K562 (cell line): ENCODE results near the gene ATXN7L1. TPM values are rescaled to one million over a fixed set of nuclear protein-coding genes. Genes with fewer than 3 reads are reported as not detected.

ENCODE experiments used
- ARID1B ChIP-seq: fragments of 450-650 bp; IDR thresholded peaks from 2 replicates; pipeline ENCODE4 v1.6.1; 2016; ENCODE audit warnings: antibody characterized with exemption, mild to moderate bottlenecking, inconsistent platforms
- ARID2 ChIP-seq: fragments of 450-650 bp; IDR thresholded peaks from 2 replicates; pipeline ENCODE4 v1.6.1; 2017; ENCODE audit warnings: antibody characterized with exemption, mild to moderate bottlenecking
- EGR1 ChIP-seq: fragments of 450-650 bp; conservative IDR thresholded peaks from 2 replicates; pipeline ENCODE4 v1.6.1; 2017; ENCODE audit warnings: mild to moderate bottlenecking
- ETS1 ChIP-seq: conservative IDR thresholded peaks from 2 replicates; pipeline ENCODE4 v1.6.1; 2011; ENCODE audit warnings: low read depth, mild to moderate bottlenecking, low read length; ENCODE audit not compliant: control insufficient read depth
- GABPB1 ChIP-seq: sonication (generic); formaldehyde crosslinking; IDR thresholded peaks from 2 replicates; pipeline ENCODE4 v1.8.0; 2022; ENCODE audit warnings: mild to moderate bottlenecking, missing genetic modification reagents
- HDAC1 ChIP-seq, 2 experiments: fragments of 450-650 bp; IDR thresholded peaks; 2 replicates each; pipeline ENCODE4 v1.6.1; 2016 to 2017; ENCODE audit warnings: inconsistent platforms in 1 of 2, mild to moderate bottlenecking in 1 of 2, moderate library complexity in 1 of 2
- HDAC6 ChIP-seq: IDR thresholded peaks from 2 replicates; pipeline ENCODE4 v1.6.1; 2012; ENCODE audit warnings: low read depth, mild to moderate bottlenecking, control low read depth, inconsistent platforms, low read length, moderate library complexity
- IFI16 ChIP-seq: fragments of 250-450 bp; sonication (Bioruptor Pico); IDR thresholded peaks from 2 replicates; pipeline ENCODE4 v2.1.2; 2022; ENCODE audit warnings: mild to moderate bottlenecking, inconsistent platforms
- JUND ChIP-seq, 2 experiments: IDR thresholded peaks; 2 replicates in 1 of 2; 3 replicates in 1 of 2; pipeline ENCODE4 v1.6.1; 2011; ENCODE audit warnings: borderline replicate concordance in 2 of 2, low read depth in 2 of 2, low read length in 2 of 2, improper control_type of control experiment in 1 of 2, missing biosample characterization in 1 of 2, missing genetic modification characterization in 1 of 2, missing genetic modification reagents in 1 of 2
- MED1 ChIP-seq: sonication (generic); formaldehyde crosslinking; IDR thresholded peaks from 2 replicates; pipeline ENCODE4 v1.8.1; 2023; ENCODE audit warnings: missing genetic modification reagents, borderline replicate concordance
- NELFE ChIP-seq: IDR thresholded peaks from 2 replicates; pipeline ENCODE4 v1.6.1; 2011; ENCODE audit warnings: mild to moderate bottlenecking; ENCODE audit not compliant: insufficient read depth, insufficient read length
- PCBP2 ChIP-seq: fragments of 200-400 bp; formaldehyde crosslinking; IDR thresholded peaks from 2 replicates; pipeline ENCODE4 v1.6.1; 2018; ENCODE audit warnings: low read length, low read depth, mild to moderate bottlenecking, moderate library complexity; ENCODE audit not compliant: poor library complexity, severe bottlenecking
- POLR2A ChIP-seq: fragments of 450-650 bp; conservative IDR thresholded peaks from 2 replicates; pipeline ENCODE4 v1.6.1; 2016
- POLR2AphosphoS5 ChIP-seq: IDR thresholded peaks from 2 replicates; pipeline ENCODE4 v1.6.1; 2011; ENCODE audit warnings: mild to moderate bottlenecking, low read depth, low read length, moderate library complexity; ENCODE audit not compliant: control insufficient read depth, insufficient read depth
- POLR2G ChIP-seq: fragments of 200-400 bp; formaldehyde crosslinking; IDR thresholded peaks from 2 replicates; pipeline ENCODE4 v1.6.1; 2017; ENCODE audit warnings: low read depth, mild to moderate bottlenecking, antibody characterized with exemption, low read length, moderate library complexity
- RCOR1 ChIP-seq, 2 experiments: IDR thresholded peaks; 2 replicates each; pipeline ENCODE4 v1.6.1; 2012; ENCODE audit warnings: low read depth in 2 of 2, low read length in 2 of 2, borderline replicate concordance in 1 of 2, improper control_type of control experiment in 1 of 2
- RFX1 ChIP-seq: fragments of 450-650 bp; IDR thresholded peaks from 2 replicates; pipeline ENCODE4 v1.6.1; 2016; ENCODE audit warnings: mild to moderate bottlenecking, moderate library complexity
- RFX7 ChIP-seq: fragments of 250-450 bp; sonication (Bioruptor Pico); IDR thresholded peaks from 2 replicates; pipeline ENCODE4 v1.5.1; 2021; ENCODE audit warnings: mild to moderate bottlenecking
- SIN3B ChIP-seq: fragments of 450-650 bp; IDR thresholded peaks from 2 replicates; pipeline ENCODE4 v1.6.1; 2017; ENCODE audit warnings: low read depth, mild to moderate bottlenecking, moderate library complexity
- TBP ChIP-seq: optimal IDR thresholded peaks from 2 replicates; pipeline ENCODE3; 2011; ENCODE audit warnings: low read depth, low read length, improper control_type of control experiment
- TCF15 ChIP-seq: fragments of 250-450 bp; sonication (Bioruptor Pico); IDR thresholded peaks from 2 replicates; pipeline ENCODE4 v1.8.0; 2022; ENCODE audit warnings: moderate library complexity, mild to moderate bottlenecking, inconsistent platforms
- ZFPM2 ChIP-seq: fragments of 250-450 bp; sonication (Bioruptor Pico); IDR thresholded peaks from 2 replicates; pipeline ENCODE4 v1.5.1; 2022; ENCODE audit warnings: mild to moderate bottlenecking
- ZFX ChIP-seq: sonication (generic); formaldehyde crosslinking; IDR thresholded peaks from 2 replicates; pipeline ENCODE4 v1.8.0; 2022; ENCODE audit warnings: mild to moderate bottlenecking, missing genetic modification reagents, moderate library complexity
- ZNF140 ChIP-seq: fragments of 250-450 bp; sonication (Bioruptor Pico); IDR thresholded peaks from 2 replicates; pipeline ENCODE4 v1.8.0; 2021; ENCODE audit warnings: moderate library complexity, mild to moderate bottlenecking, inconsistent platforms
- ZNF143 ChIP-seq: sonication (generic); formaldehyde crosslinking; IDR thresholded peaks from 2 replicates; pipeline ENCODE4 v1.9.0; 2022; ENCODE audit warnings: mild to moderate bottlenecking, missing genetic modification reagents
- ZNF668 ChIP-seq: fragments of 250-450 bp; sonication (Bioruptor Pico); IDR thresholded peaks from 2 replicates; pipeline ENCODE4 v1.8.0; 2022; ENCODE audit warnings: mild to moderate bottlenecking, inconsistent platforms
- ZNF766 ChIP-seq: fragments of 200-800 bp; sonication (Bioruptor generic); conservative IDR thresholded peaks from 2 replicates; pipeline ENCODE4 v1.6.1; 2016; ENCODE audit warnings: missing genetic modification characterization, missing compliant biosample characterization
- ZNF79 ChIP-seq: fragments of 250-450 bp; sonication (Bioruptor Pico); IDR thresholded peaks from 2 replicates; pipeline ENCODE4 v1.4.0; 2020; ENCODE audit warnings: low read depth, mild to moderate bottlenecking, moderate library complexity
- polyA plus RNA-seq, 8 experiments: library from polyadenylated mRNA; depleted of rRNA in 4 of 8; stranded (reverse) in 5 of 8; unstranded in 3 of 8; fragments of >200 nt; fragmentation: Nextera tagmentation in 2 of 8; fragmentation: Illumina TruSeq in 1 of 8; extraction: Ambion mirVana in 2 of 8; extraction: Trizol in 1 of 8; gene quantifications; 2 replicates each; pipeline versions ENCODE4 v1.2.1 to v1.2.3, GENCODE V29; 2011 to 2014; ENCODE audit warnings: inconsistent platforms in 1 of 8, missing spikeins in 1 of 8
- total RNA-seq, 7 experiments: library from RNA; depleted of rRNA in 6 of 7; stranded (reverse); fragments of >200 nt in 6 of 7; fragmentation: Illumina TruSeq in 2 of 7; extraction: Trizol in 2 of 7; gene quantifications; 2 replicates each; pipeline versions ENCODE4 v1.2.1 to v1.2.3, GENCODE V29; 2011 to 2021; ENCODE audit warnings: low replicate concordance in 1 of 7

ATXN7L1 gene
- total and polyA plus RNA-seq, 9 of the 15 experiments (the other 6 are each of a cell fraction or from before 2014, with no cell fraction given) = 6.6 to 13.7 (median 10.7) TPM

- peak; percentile 90 for TF ChIP-seq POLR2AphosphoS5
- no peak for TF ChIP-seq ZNF143 (CRISPR knock-in tag)
- TF ChIP-seq SIN3B = no peak; the same call in 1 of the 2 replicates
- no peak for TF ChIP-seq TCF15 (CRISPR knock-in tag)
- peak; percentile 75 for TF ChIP-seq TBP
- TF ChIP-seq NELFE = no peak
- TF ChIP-seq RFX1 = no peak
- no peak for TF ChIP-seq ARID1B
- peak; percentile 77 for TF ChIP-seq POLR2G
- no peak for TF ChIP-seq MED1
- TF ChIP-seq POLR2A = peak; percentile 93
- no peak for TF ChIP-seq ZNF140 (CRISPR knock-in tag)
- no peak for TF ChIP-seq PCBP2
- peak in 1 of 2 experiments; percentile 57; a peak in 1 of 4 replicates for TF ChIP-seq HDAC1 (IDR thresholded peaks at IDR 0.05)
- TF ChIP-seq ETS1 = 0 out of 2 replicates have a peak, but pooled peaks have one; percentile 8
- TF ChIP-seq EGR1 = peak; percentile 28; the same call in 1 of the 2 replicates
- TF ChIP-seq RFX7 (CRISPR knock-in tag) = no peak
- no peak for TF ChIP-seq GABPB1
- no peak for TF ChIP-seq ZNF668
- TF ChIP-seq RCOR1 (IDR thresholded peaks at IDR 0.05; ENCODE audit: borderline replicate concordance in 1 of 2, low read depth in 2 of 2, low read length in 2 of 2) = 0 out of 4 replicates have a peak, but pooled peaks of 1 of the 2 experiments have one; percentile 2
- peak; percentile 73 for TF ChIP-seq ZFX
- TF ChIP-seq ZFPM2 = no peak
- no peak for TF ChIP-seq ZNF79 (CRISPR knock-in tag)
- no peak for TF ChIP-seq HDAC6
- no peak for TF ChIP-seq ARID2
- TF ChIP-seq JUND (IDR thresholded peaks at IDR 0.05; ENCODE audit: borderline replicate concordance, low read depth, low read length) = peak; percentile 18; the same call in 1 of the 2 replicates
- peak; percentile 44; the same call in 1 of the 3 replicates for TF ChIP-seq JUND (tag; IDR thresholded peaks at IDR 0.05; ENCODE audit: borderline replicate concordance, low read depth, low read length)
- no peak for TF ChIP-seq IFI16
- TF ChIP-seq ZNF766 (CRISPR knock-in tag) = peak; percentile 11; the same call in 1 of the 2 replicates
These were observed at the start of gene ATXN7L1 (continued) for GRCh38 chr7:105876091-105876963.
